Mesenchymal stem cell (in vitro differentiated cells and primary cell): ENCODE data around the gene OR4D2.

ENCODE experiments used
- DNase-seq: peaks from one replicate; pipeline ENCODE4 v3.0.0-alpha.2; 2013
- H2AFZ ChIP-seq: one replicate; pipeline ENCODE4 v1.6.1; 2013; ENCODE audit warnings: low read depth, mild to moderate bottlenecking, control low read depth, inconsistent platforms, low read length, moderate library complexity
- H2AK5ac ChIP-seq: 2 replicates; pipeline ENCODE4 v1.6.1; 2013; ENCODE audit warnings: low read length, moderate library complexity, mild to moderate bottlenecking, inconsistent platforms; ENCODE audit not compliant: severe bottlenecking
- H2BK120ac ChIP-seq: one replicate; pipeline ENCODE4 v1.6.1; 2013; ENCODE audit warnings: low read depth, mild to moderate bottlenecking, inconsistent platforms, low read length, moderate library complexity
- H2BK12ac ChIP-seq, 2 experiments: one replicate each; pipeline ENCODE4 v1.6.1; 2013; ENCODE audit warnings: inconsistent platforms in 2 of 2, low read length in 2 of 2, mild to moderate bottlenecking in 2 of 2, moderate library complexity in 2 of 2, control low read depth in 1 of 2
- H2BK15ac ChIP-seq: one replicate; pipeline ENCODE4 v1.6.1; 2013; ENCODE audit warnings: mild to moderate bottlenecking, low read depth, inconsistent platforms; ENCODE audit not compliant: poor library complexity, severe bottlenecking
- H2BK5ac ChIP-seq: 2 replicates; pipeline ENCODE4 v1.6.1; 2013; ENCODE audit warnings: low read depth, mild to moderate bottlenecking, low read length, control low read depth, inconsistent platforms; ENCODE audit not compliant: poor library complexity, severe bottlenecking
- H3K14ac ChIP-seq, 2 experiments: one replicate each; pipeline ENCODE4 v1.6.1; 2013; ENCODE audit warnings: inconsistent platforms in 2 of 2, low read length in 2 of 2, control low read depth in 1 of 2, mild to moderate bottlenecking in 1 of 2, moderate library complexity in 1 of 2
- H3K18ac ChIP-seq, 2 experiments: one replicate each; pipeline ENCODE4 v1.6.1; 2013; ENCODE audit warnings: inconsistent platforms in 2 of 2, low read length in 2 of 2, control low read depth in 1 of 2, low read depth in 1 of 2, mild to moderate bottlenecking in 1 of 2
- H3K23ac ChIP-seq, 2 experiments: one replicate each; pipeline ENCODE4 v1.6.1; 2013; ENCODE audit warnings: inconsistent platforms in 2 of 2, low read length in 2 of 2, mild to moderate bottlenecking in 2 of 2, moderate library complexity in 2 of 2, control low read depth in 1 of 2
- H3K27ac ChIP-seq: 2 replicates; pipeline ENCODE4 v1.5.1; 2013; ENCODE audit warnings: mild to moderate bottlenecking, moderate library complexity, low read length, control low read depth, inconsistent platforms; ENCODE audit not compliant: poor library complexity, severe bottlenecking
- H3K27me3 ChIP-seq, 2 experiments: 2 replicates each; pipeline versions ENCODE4 v1.6.1 to v1.7.0; 2013; ENCODE audit warnings: low read length in 2 of 2, mild to moderate bottlenecking in 2 of 2, moderate library complexity in 2 of 2, control low read depth in 1 of 2, inconsistent platforms in 1 of 2; ENCODE audit not compliant: control insufficient read depth in 1 of 2, insufficient read depth in 1 of 2
- H3K36me3 ChIP-seq, 2 experiments: 2 replicates each; pipeline versions ENCODE4 v1.6.1 to v1.7.0; 2013; ENCODE audit warnings: low read length in 2 of 2, control low read depth in 1 of 2, inconsistent platforms in 1 of 2, low read depth in 1 of 2, mild to moderate bottlenecking in 1 of 2; ENCODE audit not compliant: insufficient read depth in 2 of 2, control insufficient read depth in 1 of 2
- H3K4ac ChIP-seq, 2 experiments: one replicate each; pipeline ENCODE4 v1.6.1; 2013; ENCODE audit warnings: inconsistent platforms in 2 of 2, low read length in 2 of 2, mild to moderate bottlenecking in 2 of 2, moderate library complexity in 2 of 2, control low read depth in 1 of 2, low read depth in 1 of 2
- H3K4me1 ChIP-seq: 2 replicates; pipeline ENCODE4 v1.6.1; 2013; ENCODE audit warnings: low read depth, low read length, control low read depth; ENCODE audit not compliant: control insufficient read depth, insufficient read depth
- H3K4me2 ChIP-seq: 2 replicates; pipeline ENCODE4 v1.6.1; 2013; ENCODE audit warnings: low read length, mild to moderate bottlenecking, inconsistent platforms; ENCODE audit not compliant: poor library complexity, severe bottlenecking
- H3K4me3 ChIP-seq, 2 experiments: 2 replicates each; pipeline versions ENCODE4 v1.5.1 to v1.7.0; 2013; ENCODE audit warnings: low read length in 2 of 2, mild to moderate bottlenecking in 2 of 2, control low read depth in 1 of 2, low read depth in 1 of 2; ENCODE audit not compliant: insufficient read depth in 1 of 2
- H3K79me1 ChIP-seq: replicated peaks from 2 replicates; pipeline ENCODE4 v1.6.1; 2013; ENCODE audit warnings: mild to moderate bottlenecking, control low read depth, low read length, inconsistent platforms; ENCODE audit not compliant: poor library complexity, severe bottlenecking
- H3K9ac ChIP-seq: 2 replicates; pipeline ENCODE4 v1.7.0; 2013; ENCODE audit warnings: mild to moderate bottlenecking, low read length, moderate library complexity
- H3K9me3 ChIP-seq: 2 replicates; pipeline ENCODE4 v1.7.0; 2013; ENCODE audit warnings: mild to moderate bottlenecking, low read length; ENCODE audit not compliant: control insufficient read depth
- H4K8ac ChIP-seq: one replicate; pipeline ENCODE4 v1.6.1; 2013; ENCODE audit warnings: inconsistent platforms, mild to moderate bottlenecking, low read length, moderate library complexity
- H4K91ac ChIP-seq: one replicate; pipeline ENCODE4 v1.6.1; 2013; ENCODE audit warnings: mild to moderate bottlenecking, low read length, inconsistent platforms
- WGBS: methylation state at CpG from one replicate; pipeline ENCODE4 v1.1.7; 2013; ENCODE audit warnings: mixed read lengths; 5-methylcytosine and 5-hydroxymethylcytosine counted together

The OR4D2 gene

GRCh38 chr17:58181796-58182195 is 15.0 kb downstream of the OR4D2 start:
- Histone ChIP-seq H3K14ac (no peak overlapping the region), H2BK12ac (no peak overlapping the region), H3K23ac (no peak overlapping the region), H2BK5ac (no peak overlapping the region), H3K18ac (no peak overlapping the region), H3K4ac (no peak overlapping the region), H3K79me1 (no peaks in the 10 kb centered on the region), H3K27ac (no peak overlapping the region), H3K27me3 (peaks cover 14 to 51% of the 10 kb centered on the region in 2 experiments), H3K4me3 (no peak overlapping the region), H4K8ac (no peak overlapping the region), H3K9me3 (no peaks in the 10 kb centered on the region), H2AFZ (no peak overlapping the region), H3K36me3 (no peaks in the 10 kb centered on the region), H2AK5ac (no peak overlapping the region), H2BK120ac (no peak overlapping the region), H4K91ac (no peak overlapping the region), H3K4me2 (no peak overlapping the region), H3K9ac (no peak overlapping the region), H3K4me1 (no peaks in the 10 kb centered on the region), H2BK15ac (no peak overlapping the region)
- no peak for DNase-seq
- WGBS, result 79% methylated on average over 3 of the region's 4 CpGs

DNA sequence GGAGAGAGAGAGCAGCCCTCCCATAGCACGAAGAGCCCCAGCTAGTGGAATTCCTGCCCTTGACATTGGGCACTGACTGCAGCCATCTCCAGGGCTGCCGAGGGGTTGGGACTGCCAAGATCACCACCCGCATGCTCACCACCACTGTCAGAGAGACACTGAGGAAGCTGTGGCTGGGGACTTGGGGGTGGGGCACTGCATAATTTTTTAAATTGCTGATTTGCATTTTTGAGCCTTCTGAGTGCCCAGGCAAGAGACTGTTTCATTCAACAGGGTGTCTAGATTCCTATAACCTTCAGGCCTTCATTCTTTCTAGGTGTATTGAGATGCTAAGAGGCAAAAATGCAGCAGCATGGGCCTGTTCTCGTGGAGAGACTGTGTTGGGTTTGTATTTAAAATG is 16.7 kb downstream of the OR4D2 start:
- Histone ChIP-seq H3K27ac (no peak overlapping the region), H2BK5ac (no peak overlapping the region), H3K27me3 (peaks cover 21 to 59% of the 10 kb centered on the region in 2 experiments), H3K9ac (no peak overlapping the region), H2BK12ac (no peak overlapping the region), H2BK15ac (no peak overlapping the region), H4K91ac (no peak overlapping the region), H2BK120ac (no peak overlapping the region), H3K4me1 (no peaks in the 10 kb centered on the region), H4K8ac (no peak overlapping the region), H3K4ac (no peak overlapping the region), H3K4me2 (no peak overlapping the region), H3K9me3 (no peaks in the 10 kb centered on the region), H3K14ac (no peak overlapping the region), H2AFZ (no peak overlapping the region), H3K79me1 (no peaks in the 10 kb centered on the region), H3K23ac (no peak overlapping the region), H3K18ac (no peak overlapping the region), H3K36me3 (no peaks in the 10 kb centered on the region), H3K4me3 (no peak overlapping the region), H2AK5ac (no peak overlapping the region)
- no peak for DNase-seq
- 72% methylated on average over 4 of the region's 4 CpGs for WGBS

GRCh38 chr17:58184308-58184985 is 17.7 kb downstream of the OR4D2 start:
- Histone ChIP-seq H3K18ac (no peak overlapping the region), H3K36me3 (no peaks in the 10 kb centered on the region), H3K79me1 (no peaks in the 10 kb centered on the region), H3K4me2 (no peak overlapping the region), H4K91ac (no peak overlapping the region), H2AK5ac (no peak overlapping the region), H3K4me1 (no peaks in the 10 kb centered on the region), H2AFZ (no peak overlapping the region), H3K4me3 (no peak overlapping the region), H2BK15ac (no peak overlapping the region), H3K27ac (no peak overlapping the region), H3K4ac (no peak overlapping the region), H3K23ac (no peak overlapping the region), H2BK12ac (no peak overlapping the region), H4K8ac (no peak overlapping the region), H3K14ac (no peak overlapping the region), H3K9ac (no peak overlapping the region), H3K27me3 (peaks cover 21 to 59% of the 10 kb centered on the region in 2 experiments), H2BK120ac (no peak overlapping the region), H2BK5ac (no peak overlapping the region), H3K9me3 (no peaks in the 10 kb centered on the region)
- 71% methylated on average over 9 of the region's 10 CpGs for WGBS
- DNase-seq, result no peak

- no peak overlapping the region for H2BK120ac ChIP-seq
- no peak overlapping the region for H2AK5ac ChIP-seq
- H3K4me2 ChIP-seq, result no peak overlapping the region
- WGBS, result 72% methylated on average over 8 of the region's 8 CpGs
- peaks cover 27 to 53% of the 10 kb centered on the region in 2 experiments for H3K27me3 ChIP-seq
- no peak overlapping the region for H3K27ac ChIP-seq
- H4K8ac ChIP-seq, result no peak overlapping the region
- no peak overlapping the region for H3K23ac ChIP-seq
- no peak overlapping the region for H2BK5ac ChIP-seq
- H2BK15ac ChIP-seq, result no peak overlapping the region
- H3K9me3 ChIP-seq, result no peaks in the 10 kb centered on the region
- H3K79me1 ChIP-seq, result no peaks in the 10 kb centered on the region
- H3K9ac ChIP-seq, result no peak overlapping the region
- no peak overlapping the region for H3K14ac ChIP-seq
- no peaks in the 10 kb centered on the region for H3K36me3 ChIP-seq
- DNase-seq, result no peak
- no peak overlapping the region for H3K4me3 ChIP-seq
- no peak overlapping the region for H2AFZ ChIP-seq
- H3K4me1 ChIP-seq, result no peaks in the 10 kb centered on the region
- no peak overlapping the region for H3K4ac ChIP-seq
- no peak overlapping the region for H4K91ac ChIP-seq
- H2BK12ac ChIP-seq, result no peak overlapping the region
- no peak overlapping the region for H3K18ac ChIP-seq
These were observed 18.4 kb downstream of the OR4D2 start for GRCh38 chr17:58184986-58185761.
